Endodermal cell (in vitro differentiated cells): ENCODE data around the gene TMEM245. TPM values are rescaled to one million over a fixed set of nuclear protein-coding genes. Genes with fewer than 3 reads are reported as not detected.

Experiments
- DNase-seq: peaks from one replicate; pipeline ENCODE4 v3.0.0-alpha.2; 2017
- H3K27ac ChIP-seq: 2 replicates; pipeline ENCODE4 v1.5.1; 2013; ENCODE audit warnings: mild to moderate bottlenecking, low read depth, low read length, moderate library complexity
- H3K27me3 ChIP-seq: 2 replicates; pipeline ENCODE4 v1.6.1; 2013; ENCODE audit warnings: mild to moderate bottlenecking, low read length, moderate library complexity; ENCODE audit not compliant: insufficient read depth, control insufficient read depth, poor library complexity, severe bottlenecking
- H3K36me3 ChIP-seq: 2 replicates; pipeline ENCODE4 v1.7.0; 2013; ENCODE audit warnings: mild to moderate bottlenecking, low read length, moderate library complexity; ENCODE audit not compliant: control insufficient read depth, insufficient read depth
- H3K4me1 ChIP-seq: one replicate; pipeline ENCODE4 v1.7.0; 2013; ENCODE audit warnings: low read length; ENCODE audit not compliant: control insufficient read depth, insufficient read depth
- H3K4me3 ChIP-seq: 2 replicates; pipeline ENCODE4 v1.5.1; 2013; ENCODE audit warnings: mild to moderate bottlenecking, low read length, moderate library complexity
- H3K9ac ChIP-seq: 2 replicates; pipeline ENCODE4 v1.6.1; 2013; ENCODE audit warnings: mild to moderate bottlenecking, low read length, moderate library complexity; ENCODE audit not compliant: poor library complexity, severe bottlenecking; ENCODE audit errors: extremely low read depth
- H3K9me3 ChIP-seq: 2 replicates; pipeline ENCODE4 v1.6.1; 2013; ENCODE audit warnings: mild to moderate bottlenecking, low read length, moderate library complexity; ENCODE audit not compliant: control insufficient read depth
- H3K27ac Mint-ChIP-seq: 2 replicates; pipeline ENCODE4 v1.8.0; 2020; ENCODE audit warnings: mixed read lengths
- H3K27me3 Mint-ChIP-seq: 2 replicates; pipeline ENCODE4 v1.8.0; 2021; ENCODE audit warnings: mild to moderate bottlenecking, mixed read lengths; ENCODE audit not compliant: insufficient read depth
- H3K36me3 Mint-ChIP-seq: 2 replicates; pipeline ENCODE4 v1.8.0; 2020; ENCODE audit warnings: low read depth, mixed read lengths
- H3K4me1 Mint-ChIP-seq: 2 replicates; pipeline ENCODE4 v1.8.0; 2020; ENCODE audit warnings: mixed read lengths
- H3K4me3 Mint-ChIP-seq: 2 replicates; pipeline ENCODE4 v1.8.0; 2020; ENCODE audit warnings: mild to moderate bottlenecking, moderate library complexity, mixed read lengths
- H3K9me3 Mint-ChIP-seq: 2 replicates; pipeline ENCODE4 v1.8.0; 2020; ENCODE audit warnings: mild to moderate bottlenecking, mixed read lengths
- CTCF ChIP-seq: fragments of 200-600 bp; sonication (generic); conservative IDR thresholded peaks from 2 replicates; pipeline ENCODE4 v1.5.0; 2021; ENCODE audit warnings: antibody characterized with exemption, mild to moderate bottlenecking
- WGBS, 2 experiments: methylation state at CpG; one replicate each; pipeline versions ENCODE4 v1.1.5 to v1.1.7; 2013; ENCODE audit warnings: missing lambda C conversion rate in 2 of 2, mixed read lengths in 1 of 2; ENCODE audit not compliant: insufficient coverage in 1 of 2, insufficient read length in 1 of 2; 5-methylcytosine and 5-hydroxymethylcytosine counted together
- total RNA-seq, 2 donors: library from RNA; stranded (reverse); fragmentation: NEBNext Ultra II Directional in 1 of 2; extraction: Animal tissue kit (Norgen Biotek cat#: 25700) in 1 of 2; gene quantifications; 2 replicates in 1 of 2; 3 replicates in 1 of 2; pipeline ENCODE4 v1.2.1, GENCODE V29; 2021

TMEM245 gene
- total RNA-seq, 2 donors from 2014 or later, result 42.8 to 55.0 TPM

GRCh38 chr9:109159583-109159982, 39.8 kb upstream of the TMEM245 start:
- Histone ChIP-seq H3K4me1 (peaks cover 3% of the 10 kb centered on the region), H3K9ac (no peak overlapping the region), H3K4me3 (no peak overlapping the region), H3K27me3 (peaks cover 21% of the 10 kb centered on the region), H3K9me3 (no peaks in the 10 kb centered on the region), H3K36me3 (no peaks in the 10 kb centered on the region), H3K27ac (no peak overlapping the region)
- no peak for TF ChIP-seq CTCF
- H3K36me3 Mint-ChIP-seq, result no peaks in the 10 kb centered on the region
- DNase-seq, result no peak
- peaks cover 2% of the 10 kb centered on the region for H3K9me3 Mint-ChIP-seq
- peaks cover 11% of the 10 kb centered on the region for H3K27me3 Mint-ChIP-seq
- H3K27ac Mint-ChIP-seq, result no peak overlapping the region
- no peaks in the 10 kb centered on the region for H3K4me1 Mint-ChIP-seq
- no peak overlapping the region for H3K4me3 Mint-ChIP-seq
- 86 to 95% methylated on average over 1 to 4 of the region's 4 CpGs for WGBS, 2 experiments

- Mint-ChIP-seq H3K4me3 (no peak overlapping the region), H3K36me3 (no peaks in the 10 kb centered on the region), H3K4me1 (no peaks in the 10 kb centered on the region), H3K27me3 (peaks cover 9% of the 10 kb centered on the region), H3K27ac (no peak overlapping the region), H3K9me3 (peaks cover 11% of the 10 kb centered on the region)
- peaks cover 3% of the 10 kb centered on the region for H3K9me3 ChIP-seq
- H3K4me3 ChIP-seq, result no peak overlapping the region
- H3K4me1 ChIP-seq, result peaks cover 3% of the 10 kb centered on the region
- no peak for TF ChIP-seq CTCF
- no peaks in the 10 kb centered on the region for H3K36me3 ChIP-seq
- H3K27ac ChIP-seq, result no peak overlapping the region
- no peak for DNase-seq
- no peak overlapping the region for H3K9ac ChIP-seq
- peaks cover 15% of the 10 kb centered on the region for H3K27me3 ChIP-seq
Measured at GRCh38 chr9:109158651-109159050, 38.9 kb upstream of the TMEM245 start.

- peaks cover 3% of the 10 kb centered on the region for H3K4me1 ChIP-seq
- H3K4me3 Mint-ChIP-seq, result no peak overlapping the region
- TF ChIP-seq CTCF, result no peak
Measured at GRCh38 chr9:109156708-109157107, 37.0 kb upstream of the TMEM245 start.

More at GRCh38 chr9:109156708-109157107, 37.0 kb upstream of the TMEM245 start:
- DNase-seq, result no peak
- H3K36me3 ChIP-seq, result no peaks in the 10 kb centered on the region
- H3K27ac Mint-ChIP-seq, result no peak overlapping the region
- H3K27me3 ChIP-seq, result no peaks in the 10 kb centered on the region
- 64 to 83% methylated on average over 4 to 7 of the region's 8 CpGs for WGBS, 2 experiments
- peaks cover 13% of the 10 kb centered on the region for H3K9me3 ChIP-seq
- H3K9me3 Mint-ChIP-seq, result peaks cover 27% of the 10 kb centered on the region
- no peaks in the 10 kb centered on the region for H3K4me1 Mint-ChIP-seq
- H3K36me3 Mint-ChIP-seq, result no peaks in the 10 kb centered on the region
- H3K4me3 ChIP-seq, result no peak overlapping the region
- no peak overlapping the region for H3K27ac ChIP-seq
- no peak overlapping the region for H3K9ac ChIP-seq
- H3K27me3 Mint-ChIP-seq, result peaks cover 7% of the 10 kb centered on the region
